K562 (cell line): ENCODE results near the gene SLC29A3.

Source experiments
- BCL6 ChIP-seq: fragments of 250-450 bp; sonication (Bioruptor Pico); IDR thresholded peaks from 2 replicates; pipeline ENCODE4 v1.4.0; 2020
- POLR2A ChIP-seq: fragments of 450-650 bp; conservative IDR thresholded peaks from 2 replicates; pipeline ENCODE4 v1.6.1; 2016
- U2AF2 ChIP-seq: fragments of 200-400 bp; formaldehyde crosslinking; optimal IDR thresholded peaks from 2 replicates; pipeline ENCODE3; 2017; ENCODE audit warnings: low read depth, mild to moderate bottlenecking, low read length
- TF ChIP-seq, protein P1 (sequence below), 3 experiments: IDR thresholded peaks in 2 of 3; conservative IDR thresholded peaks in 1 of 3; 2 replicates each; pipeline ENCODE4 v1.5.1; 2011 to 2012; ENCODE audit warnings: low read length in 3 of 3, mild to moderate bottlenecking in 3 of 3, control low read depth in 2 of 3, improper control_type of control experiment in 1 of 3, inconsistent platforms in 1 of 3, low read depth in 1 of 3, mixed read lengths in 1 of 3, moderate library complexity in 1 of 3; ENCODE audit not compliant: insufficient read depth in 2 of 3

- TF ChIP-seq BCL6 (no peak), U2AF2 (no peak), POLR2A (no peak)
- TF ChIP-seq, protein P1, sequence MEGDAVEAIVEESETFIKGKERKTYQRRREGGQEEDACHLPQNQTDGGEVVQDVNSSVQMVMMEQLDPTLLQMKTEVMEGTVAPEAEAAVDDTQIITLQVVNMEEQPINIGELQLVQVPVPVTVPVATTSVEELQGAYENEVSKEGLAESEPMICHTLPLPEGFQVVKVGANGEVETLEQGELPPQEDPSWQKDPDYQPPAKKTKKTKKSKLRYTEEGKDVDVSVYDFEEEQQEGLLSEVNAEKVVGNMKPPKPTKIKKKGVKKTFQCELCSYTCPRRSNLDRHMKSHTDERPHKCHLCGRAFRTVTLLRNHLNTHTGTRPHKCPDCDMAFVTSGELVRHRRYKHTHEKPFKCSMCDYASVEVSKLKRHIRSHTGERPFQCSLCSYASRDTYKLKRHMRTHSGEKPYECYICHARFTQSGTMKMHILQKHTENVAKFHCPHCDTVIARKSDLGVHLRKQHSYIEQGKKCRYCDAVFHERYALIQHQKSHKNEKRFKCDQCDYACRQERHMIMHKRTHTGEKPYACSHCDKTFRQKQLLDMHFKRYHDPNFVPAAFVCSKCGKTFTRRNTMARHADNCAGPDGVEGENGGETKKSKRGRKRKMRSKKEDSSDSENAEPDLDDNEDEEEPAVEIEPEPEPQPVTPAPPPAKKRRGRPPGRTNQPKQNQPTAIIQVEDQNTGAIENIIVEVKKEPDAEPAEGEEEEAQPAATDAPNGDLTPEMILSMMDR (IDR thresholded peaks at IDR 0.05 in 2 of 3, conservative IDR thresholded peaks at IDR 0.05 in 1 of 3; ENCODE audit: insufficient read depth in 2 of 3, low read depth in 1 of 3, low read length in 3 of 3) = no peak
These were observed 2.3 kb downstream of the SLC29A3 start for GRCh38 chr10:71321386-71321785.
